Testis (tissue), 2 donors: ENCODE results near the gene JAM3.

Source experiments
- CTCF ChIP-seq, 3 experiments: fragments of 450-650 bp in 2 of 3; fragments of 200-600 bp in 1 of 3; sonication (generic) in 1 of 3; IDR thresholded peaks; one replicate each; pipeline ENCODE4 v1.5.1; 2016 to 2019; ENCODE audit warnings: antibody characterized with exemption in 3 of 3, mild to moderate bottlenecking in 2 of 3, moderate library complexity in 1 of 3
- POLR2A ChIP-seq: fragments of 450-650 bp; IDR thresholded peaks from one replicate; pipeline ENCODE4 v1.6.1; 2017; ENCODE audit warnings: antibody characterized with exemption, mild to moderate bottlenecking, moderate library complexity

- no peak for TF ChIP-seq CTCF (IDR thresholded peaks at IDR 0.05)
- TF ChIP-seq POLR2A, result no peak
Observed at GRCh38 chr11:134082990-134083389, 14.1 kb downstream of the JAM3 start.
